OCI-LY7 (cell line): ENCODE results near the gene WDR18. TPM values are rescaled to one million over a fixed set of nuclear protein-coding genes. Genes with fewer than 3 reads are reported as not detected.

Experiments
- BruUV-seq: library from RNA; stranded (reverse); fragments of 400-500 nt; replicated peaks from 2 replicates; lab custom pipeline; 2021; lab: Mats Ljungman, UMichigan
- CTCF ChIA-PET: fragments of 300-600 bp; sonication (Branson Sonifier 250); formaldehyde crosslinking; loops from one replicate; lab custom pipeline; 2022; ENCODE audit warnings: antibody characterized with exemption; ENCODE audit not compliant: unreplicated experiment; lab: Charles Lee
- POLR2A ChIA-PET: fragments of 300-600 bp; sonication (Branson Sonifier 250); formaldehyde crosslinking; loops from one replicate; lab custom pipeline; 2022; ENCODE audit warnings: antibody characterized with exemption; lab: Charles Lee
- DNase-seq: peaks from one replicate; pipeline ENCODE4 v3.0.0-alpha.2; 2015; ENCODE audit warnings: low spot score
- H2AFZ ChIP-seq: fragments of 200-600 bp; sonication (generic), shearing (Covaris generic); 2 replicates; pipeline ENCODE4 v1.6.1; 2014; ENCODE audit warnings: mild to moderate bottlenecking, antibody characterized with exemption, low read length, moderate library complexity
- H3K27ac ChIP-seq: fragments of 200-600 bp; sonication (generic); 2 replicates; pipeline ENCODE4 v1.5.1; 2014; ENCODE audit warnings: mixed run types, low read depth, mild to moderate bottlenecking, moderate library complexity, low read length, inconsistent platforms; ENCODE audit not compliant: poor library complexity, severe bottlenecking
- H3K36me3 ChIP-seq: fragments of 200-600 bp; sonication (generic); 2 replicates; pipeline ENCODE4 v1.6.1; 2014; ENCODE audit warnings: mild to moderate bottlenecking, antibody characterized with exemption, low read length, moderate library complexity, mixed read lengths; ENCODE audit not compliant: insufficient read depth
- H3K4me1 ChIP-seq: fragments of 200-600 bp; sonication (generic); 2 replicates; pipeline ENCODE4 v1.5.1; 2014; ENCODE audit warnings: mild to moderate bottlenecking, low read length; ENCODE audit not compliant: insufficient read depth, poor library complexity, severe bottlenecking
- H3K4me2 ChIP-seq: fragments of 200-600 bp; sonication (generic); 2 replicates; pipeline ENCODE4 v1.6.1; 2014; ENCODE audit warnings: mild to moderate bottlenecking, low read length
- H3K4me3 ChIP-seq: fragments of 200-600 bp; sonication (generic); 2 replicates; pipeline ENCODE4 v1.5.1; 2014; ENCODE audit warnings: mild to moderate bottlenecking, low read depth, low read length; ENCODE audit not compliant: poor library complexity, severe bottlenecking
- H3K79me2 ChIP-seq: fragments of 200-600 bp; sonication (generic); 2 replicates; pipeline ENCODE4 v1.6.1; 2016; ENCODE audit warnings: low read depth, mild to moderate bottlenecking, low read length, moderate library complexity, mixed read lengths; ENCODE audit not compliant: insufficient read depth
- H3K9me2 ChIP-seq: fragments of 200-600 bp; sonication (generic); 2 replicates; pipeline ENCODE4 v1.6.1; 2016; ENCODE audit warnings: mild to moderate bottlenecking, low read length, mixed read lengths; ENCODE audit not compliant: insufficient read depth
- H3K9me3 ChIP-seq: fragments of 200-600 bp; sonication (generic); 2 replicates; pipeline ENCODE4 v1.6.1; 2014; ENCODE audit warnings: mild to moderate bottlenecking, mixed run types, low read length, mixed read lengths
- H4K20me1 ChIP-seq: fragments of 200-600 bp; sonication (generic); 2 replicates; pipeline ENCODE4 v1.6.1; 2014; ENCODE audit warnings: mild to moderate bottlenecking, antibody characterized with exemption, low read length, moderate library complexity, mixed read lengths; ENCODE audit not compliant: insufficient read depth
- CTCF ChIP-seq: fragments of 200-600 bp; sonication (generic); conservative IDR thresholded peaks from 2 replicates; pipeline ENCODE4 v1.5.1; 2014; ENCODE audit warnings: mild to moderate bottlenecking, antibody characterized with exemption, low read length, moderate library complexity, mixed read lengths
- EZH2phosphoT487 ChIP-seq: fragments of 200-600 bp; sonication (generic); IDR thresholded peaks from 2 replicates; pipeline ENCODE4 v1.6.1; 2018; ENCODE audit warnings: low read depth, borderline replicate concordance, mild to moderate bottlenecking, mixed run types, antibody characterized with exemption, low read length, moderate library complexity, mixed read lengths
- intact Hi-C: fragments of 100-400 bp; cut with micrococcal nuclease; formaldehyde crosslinking; loops from one replicate; pipeline ENCODE4 v1.10.0; 2022; ENCODE audit not compliant: unreplicated experiment
- total RNA-seq, 2 experiments: library from RNA; depleted of rRNA in 1 of 2; stranded (reverse); fragments of >200 nt in 1 of 2; shearing (Covaris generic) in 1 of 2; gene quantifications; 2 replicates each; pipeline ENCODE4 v1.2.3, GENCODE V29; 2014 to 2022

Gene WDR18
- total RNA-seq, 2 experiments from 2014 or later: 51.4 to 74.7 TPM

- no peak overlapping the region for H2AFZ ChIP-seq
- H3K9me3 ChIP-seq: 0 out of 2 replicates have a peak, but pooled peaks cover 4% of the 10 kb centered on the region
- peaks cover 8% of the 10 kb centered on the region; the same call in 1 of the 2 replicates for H3K36me3 ChIP-seq
- no peaks in the 10 kb centered on the region for H4K20me1 ChIP-seq
- H3K4me2 ChIP-seq: no peak overlapping the region
- no peak overlapping the region for H3K4me3 ChIP-seq
- DNase-seq: no peak
- intact Hi-C loops: no loop called here
- H3K79me2 ChIP-seq: no peaks in the 10 kb centered on the region
- no peaks in the 10 kb centered on the region for H3K9me2 ChIP-seq
- TF ChIP-seq CTCF (no peak), EZH2phosphoT487 (no peak)
- no peak overlapping the region for H3K27ac ChIP-seq
- no peaks in the 10 kb centered on the region for H3K4me1 ChIP-seq
- BruUV-seq: no TSS peak
- ChIA-PET CTCF (no interaction called here), POLR2A (no interaction called here)
Observed at GRCh38 chr19:963486-963951, 20.6 kb upstream of the WDR18 start.

- POLR2A ChIA-PET: no interaction called here
- CTCF ChIA-PET: no interaction called here
- Histone ChIP-seq H2AFZ (no peak overlapping the region), H3K79me2 (no peaks in the 10 kb centered on the region), H3K4me1 (no peaks in the 10 kb centered on the region), H3K27ac (no peak overlapping the region), H3K9me3 (0 out of 2 replicates have a peak, but pooled peaks cover 4% of the 10 kb centered on the region), H4K20me1 (no peaks in the 10 kb centered on the region), H3K36me3 (peaks cover 8% of the 10 kb centered on the region; the same call in 1 of the 2 replicates), H3K9me2 (no peaks in the 10 kb centered on the region), H3K4me2 (no peak overlapping the region), H3K4me3 (no peak overlapping the region)
- DNase-seq: no peak
- TF ChIP-seq EZH2phosphoT487 (no peak), CTCF (no peak)
- intact Hi-C loops: no loop called here
- no TSS peak for BruUV-seq
Observed at GRCh38 chr19:964116-964520, 20.0 kb upstream of the WDR18 start.
